Prostate gland (tissue), 2 donors: ENCODE results near the gene ASCC3.

ENCODE experiments used
- POLR2A ChIP-seq: fragments of 450-650 bp; IDR thresholded peaks from one replicate; pipeline ENCODE4 v1.6.1; 2016; ENCODE audit warnings: antibody characterized with exemption, mild to moderate bottlenecking
- POLR2AphosphoS5 ChIP-seq: sonication (generic); formaldehyde crosslinking; IDR thresholded peaks from one replicate; pipeline ENCODE4 v1.6.1; 2017; ENCODE audit warnings: antibody characterized with exemption
- TF ChIP-seq, protein P1 (sequence below), 4 experiments: fragments of 200-600 bp in 2 of 4; fragments of 450-650 bp in 2 of 4; sonication (generic) in 2 of 4; IDR thresholded peaks; 1 replicate in 3 of 4; 2 replicates in 1 of 4; pipeline ENCODE4 v1.5.1; 2016 to 2019; ENCODE audit warnings: antibody characterized with exemption in 4 of 4, mild to moderate bottlenecking in 2 of 4, moderate library complexity in 2 of 4

GRCh38 chr6:100704961-100705360 is 176.2 kb downstream of the ASCC3 start:
- TF ChIP-seq POLR2A (no peak), POLR2AphosphoS5 (no peak)
- TF ChIP-seq, protein P1, sequence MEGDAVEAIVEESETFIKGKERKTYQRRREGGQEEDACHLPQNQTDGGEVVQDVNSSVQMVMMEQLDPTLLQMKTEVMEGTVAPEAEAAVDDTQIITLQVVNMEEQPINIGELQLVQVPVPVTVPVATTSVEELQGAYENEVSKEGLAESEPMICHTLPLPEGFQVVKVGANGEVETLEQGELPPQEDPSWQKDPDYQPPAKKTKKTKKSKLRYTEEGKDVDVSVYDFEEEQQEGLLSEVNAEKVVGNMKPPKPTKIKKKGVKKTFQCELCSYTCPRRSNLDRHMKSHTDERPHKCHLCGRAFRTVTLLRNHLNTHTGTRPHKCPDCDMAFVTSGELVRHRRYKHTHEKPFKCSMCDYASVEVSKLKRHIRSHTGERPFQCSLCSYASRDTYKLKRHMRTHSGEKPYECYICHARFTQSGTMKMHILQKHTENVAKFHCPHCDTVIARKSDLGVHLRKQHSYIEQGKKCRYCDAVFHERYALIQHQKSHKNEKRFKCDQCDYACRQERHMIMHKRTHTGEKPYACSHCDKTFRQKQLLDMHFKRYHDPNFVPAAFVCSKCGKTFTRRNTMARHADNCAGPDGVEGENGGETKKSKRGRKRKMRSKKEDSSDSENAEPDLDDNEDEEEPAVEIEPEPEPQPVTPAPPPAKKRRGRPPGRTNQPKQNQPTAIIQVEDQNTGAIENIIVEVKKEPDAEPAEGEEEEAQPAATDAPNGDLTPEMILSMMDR (IDR thresholded peaks at IDR 0.05) = no peak
